GM23338 (cell line): Measurements from ENCODE around the gene KRTAP5-4. TPM values are rescaled to one million over a fixed set of nuclear protein-coding genes. Genes with fewer than 3 reads are reported as not detected.

ENCODE experiments used
- ATAC-seq: fragments of 200-7000 bp; cut with Tn5 transposase; 3 replicates; pipeline ENCODE4 v1.9.1; 2020
- DNase-seq: peaks from one replicate; pipeline ENCODE4 v3.0.0-alpha.2; 2015; ENCODE audit warnings: low spot score
- H2AFZ ChIP-seq: fragments of 200-600 bp; sonication (generic); 2 replicates; pipeline ENCODE4 v1.8.0; 2016; ENCODE audit warnings: antibody characterized with exemption, mild to moderate bottlenecking, moderate library complexity
- H3F3A ChIP-seq: fragments of 200-600 bp; sonication (generic); replicated peaks from 2 replicates; pipeline ENCODE4 v1.8.0; 2017; ENCODE audit warnings: antibody characterized with exemption, mixed run types, low read depth
- H3K27ac ChIP-seq: fragments of 200-600 bp; sonication (generic); 2 replicates; pipeline ENCODE4 v1.6.1; 2016; ENCODE audit warnings: low read depth
- H3K27me3 ChIP-seq: fragments of 200-600 bp; sonication (generic); 2 replicates; pipeline ENCODE4 v1.8.0; 2016; ENCODE audit warnings: mild to moderate bottlenecking, mixed run types, moderate library complexity; ENCODE audit not compliant: insufficient read depth
- H3K36me3 ChIP-seq: fragments of 200-600 bp; sonication (generic); 2 replicates; pipeline ENCODE4 v1.8.0; 2016; ENCODE audit warnings: mild to moderate bottlenecking; ENCODE audit not compliant: insufficient read depth
- H3K4me1 ChIP-seq: fragments of 200-600 bp; sonication (generic); 2 replicates; pipeline ENCODE4 v1.8.0; 2016; ENCODE audit warnings: mild to moderate bottlenecking, moderate library complexity; ENCODE audit not compliant: insufficient read depth
- H3K4me2 ChIP-seq: fragments of 200-600 bp; sonication (generic); 2 replicates; pipeline ENCODE4 v1.7.1; 2017; ENCODE audit warnings: mixed run types
- H3K4me3 ChIP-seq: fragments of 200-600 bp; sonication (generic); 2 replicates; pipeline ENCODE4 v1.6.1; 2016; ENCODE audit warnings: mixed run types
- H3K79me2 ChIP-seq: fragments of 200-600 bp; sonication (generic); replicated peaks from 2 replicates; pipeline ENCODE4 v1.8.0; 2017; ENCODE audit warnings: mild to moderate bottlenecking; ENCODE audit not compliant: insufficient read depth
- H3K9me2 ChIP-seq: fragments of 200-600 bp; sonication (generic); 2 replicates; pipeline ENCODE4 v1.8.0; 2017; ENCODE audit not compliant: insufficient read depth
- H4K20me1 ChIP-seq: fragments of 200-600 bp; sonication (generic); replicated peaks from 2 replicates; pipeline ENCODE4 v1.8.0; 2017; ENCODE audit warnings: mild to moderate bottlenecking; ENCODE audit not compliant: insufficient read depth
- H3K27ac Mint-ChIP-seq: 2 replicates; pipeline ENCODE4 v1.8.0; 2020; ENCODE audit warnings: inconsistent platforms, mild to moderate bottlenecking, moderate library complexity, mixed read lengths
- H3K27me3 Mint-ChIP-seq: 3 replicates; pipeline ENCODE4 v1.8.0; 2022; ENCODE audit warnings: low read depth, mild to moderate bottlenecking, moderate library complexity, mixed read lengths, inconsistent platforms; ENCODE audit not compliant: insufficient read depth, poor library complexity
- H3K36me3 Mint-ChIP-seq: 3 replicates; pipeline ENCODE4 v1.8.0; 2021; ENCODE audit warnings: low read depth, mild to moderate bottlenecking, inconsistent platforms, moderate library complexity, mixed read lengths
- H3K4me1 Mint-ChIP-seq: 3 replicates; pipeline ENCODE4 v1.8.0; 2020; ENCODE audit warnings: mild to moderate bottlenecking, inconsistent platforms, mixed read lengths
- H3K4me3 Mint-ChIP-seq: 3 replicates; pipeline ENCODE4 v1.8.0; 2021; ENCODE audit warnings: moderate library complexity, mild to moderate bottlenecking, inconsistent platforms, mixed read lengths
- H3K9me3 Mint-ChIP-seq: 3 replicates; pipeline ENCODE4 v1.8.0; 2020; ENCODE audit warnings: moderate library complexity, mild to moderate bottlenecking, inconsistent platforms, mixed read lengths
- CREB1 ChIP-seq: fragments of 250-450 bp; sonication (Bioruptor Pico); IDR thresholded peaks from 2 replicates; pipeline ENCODE4 v1.5.0; 2020; ENCODE audit warnings: low read depth, mild to moderate bottlenecking, moderate library complexity
- EZH2 ChIP-seq: fragments of 200-600 bp; sonication (generic); IDR thresholded peaks from one replicate; pipeline ENCODE4 v1.8.0; 2017; ENCODE audit warnings: antibody characterized with exemption, mild to moderate bottlenecking, low read depth; ENCODE audit not compliant: unreplicated experiment
- EZH2phosphoT487 ChIP-seq: fragments of 200-600 bp; sonication (generic); IDR thresholded peaks from one replicate; pipeline ENCODE4 v1.8.1; 2018; ENCODE audit warnings: antibody characterized with exemption; ENCODE audit not compliant: unreplicated experiment
- JUNB ChIP-seq: IDR thresholded peaks from one replicate; pipeline ENCODE4 v1.6.1; 2016; ENCODE audit warnings: antibody characterized with exemption; ENCODE audit not compliant: unreplicated experiment
- NANOG ChIP-seq: IDR thresholded peaks from 2 replicates; pipeline ENCODE4 v1.6.1; 2016; ENCODE audit warnings: antibody characterized with exemption, borderline replicate concordance
- POLR2AphosphoS5 ChIP-seq: IDR thresholded peaks from 2 replicates; pipeline ENCODE4 v1.6.1; 2016; ENCODE audit warnings: antibody characterized with exemption, low read depth
- REST ChIP-seq: IDR thresholded peaks from one replicate; pipeline ENCODE4 v1.6.1; 2018; ENCODE audit warnings: antibody characterized with exemption; ENCODE audit not compliant: unreplicated experiment
- STAT1 ChIP-seq: IDR thresholded peaks from one replicate; pipeline ENCODE4 v1.6.1; 2016; ENCODE audit warnings: antibody characterized with exemption; ENCODE audit not compliant: unreplicated experiment
- ZNF114 ChIP-seq: fragments of 250-450 bp; sonication (Bioruptor Pico); IDR thresholded peaks from 2 replicates; pipeline ENCODE4 v1.5.0; 2020; ENCODE audit warnings: mild to moderate bottlenecking, moderate library complexity
- ZNF331 ChIP-seq: fragments of 250-450 bp; sonication (Bioruptor Pico); IDR thresholded peaks from 2 replicates; pipeline ENCODE4 v1.5.0; 2020; ENCODE audit warnings: low read depth, mild to moderate bottlenecking, moderate library complexity
- ZNF462 ChIP-seq: fragments of 250-450 bp; sonication (Bioruptor Pico); IDR thresholded peaks from 2 replicates; pipeline ENCODE4 v1.5.0; 2020; ENCODE audit warnings: mild to moderate bottlenecking, moderate library complexity
- polyA plus RNA-seq: library from polyadenylated mRNA; unstranded; fragments of >200 nt; fragmentation: Nextera tagmentation; extraction: Ambion mirVana; gene quantifications from 2 replicates; pipeline ENCODE4 v1.2.1, GENCODE V29; 2016
- total RNA-seq: library from RNA; depleted of rRNA; stranded (reverse); fragments of >200 nt; shearing (Covaris generic); gene quantifications from 2 replicates; pipeline ENCODE4 v1.2.3, GENCODE V29; 2014
- TF ChIP-seq, protein P1 (sequence below), 2 experiments: fragments of 200-600 bp in 1 of 2; sonication (generic) in 1 of 2; conservative IDR thresholded peaks; 2 replicates each; pipeline versions ENCODE4 v1.5.1 to v1.6.1; 2016 to 2017; ENCODE audit warnings: antibody characterized with exemption in 2 of 2, low read depth in 2 of 2, mild to moderate bottlenecking in 2 of 2, moderate library complexity in 1 of 2
- TF ChIP-seq, protein P2 (sequence below): IDR thresholded peaks from 2 replicates; pipeline ENCODE4 v1.6.1; 2016; ENCODE audit warnings: antibody characterized with exemption

The KRTAP5-4 gene
- total and polyA plus RNA-seq, 2 experiments from 2014 or later, result not detected

DNA sequence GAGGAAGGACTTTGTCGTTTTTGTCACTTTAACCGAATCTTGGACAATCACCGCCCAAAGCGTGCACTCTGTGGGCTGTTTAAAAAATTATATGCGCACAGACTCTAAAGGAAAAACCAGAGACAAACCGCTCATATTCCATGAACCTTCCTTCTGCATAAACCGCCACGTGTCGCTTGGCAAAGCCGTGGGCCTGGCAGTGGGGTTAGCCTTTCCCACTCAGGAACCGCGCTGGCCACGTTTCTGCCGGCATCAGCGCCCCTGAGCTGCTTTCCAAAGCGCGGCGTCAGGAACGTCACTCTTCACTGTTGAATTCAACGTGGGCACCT, 30.5 kb upstream of the KRTAP5-4 start (continued):
- no peak for TF ChIP-seq REST

DNA sequence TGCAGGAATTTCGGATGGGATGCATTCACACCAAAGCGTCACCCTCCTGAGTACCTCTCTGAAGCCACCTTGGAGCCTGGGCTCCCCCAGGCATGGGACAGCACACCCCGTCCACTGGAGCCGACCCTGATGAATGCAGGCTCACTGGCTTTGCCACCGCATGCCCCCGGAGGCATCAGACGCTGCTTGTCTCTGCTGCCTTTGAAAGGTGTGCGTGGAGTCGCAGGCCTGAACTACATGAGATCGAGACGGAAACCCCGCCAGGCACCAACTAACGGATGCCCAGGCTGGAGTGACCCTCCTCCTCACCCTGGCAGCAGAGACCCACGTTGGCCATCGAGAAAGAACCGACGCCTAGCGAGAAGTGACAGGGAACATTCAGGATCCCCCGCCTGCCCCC, 30.1 kb upstream of the KRTAP5-4 start:
- Mint-ChIP-seq H3K27ac (no peak overlapping the region), H3K4me1 (peaks cover 6% of the 10 kb centered on the region; the same call in 2 of the 3 replicates), H3K4me3 (no peak overlapping the region), H3K27me3 (peaks cover 2% of the 10 kb centered on the region), H3K36me3 (no peaks in the 10 kb centered on the region), H3K9me3 (no peaks in the 10 kb centered on the region; the same call in 2 of the 3 replicates)
- H3F3A ChIP-seq, result no peaks in the 10 kb centered on the region
- no peaks in the 10 kb centered on the region for H3K79me2 ChIP-seq
- H2AFZ ChIP-seq, result no peak overlapping the region
- H3K4me2 ChIP-seq, result no peak overlapping the region
- no peaks in the 10 kb centered on the region for H3K36me3 ChIP-seq
- ATAC-seq (no peak), DNase-seq (no peak)
- no peak overlapping the region for H3K4me3 ChIP-seq
- H3K27me3 ChIP-seq, result no peaks in the 10 kb centered on the region
- no peaks in the 10 kb centered on the region for H3K4me1 ChIP-seq
- no peak overlapping the region for H3K27ac ChIP-seq
- H4K20me1 ChIP-seq, result no peaks in the 10 kb centered on the region
- H3K9me2 ChIP-seq, result no peaks in the 10 kb centered on the region
- TF ChIP-seq JUNB, result no peak
- no peak for TF ChIP-seq ZNF462 (CRISPR knock-in tag)
- no peak for TF ChIP-seq ZNF114
- TF ChIP-seq POLR2AphosphoS5, result no peak
- TF ChIP-seq EZH2, result no peak
- TF ChIP-seq, protein P1, sequence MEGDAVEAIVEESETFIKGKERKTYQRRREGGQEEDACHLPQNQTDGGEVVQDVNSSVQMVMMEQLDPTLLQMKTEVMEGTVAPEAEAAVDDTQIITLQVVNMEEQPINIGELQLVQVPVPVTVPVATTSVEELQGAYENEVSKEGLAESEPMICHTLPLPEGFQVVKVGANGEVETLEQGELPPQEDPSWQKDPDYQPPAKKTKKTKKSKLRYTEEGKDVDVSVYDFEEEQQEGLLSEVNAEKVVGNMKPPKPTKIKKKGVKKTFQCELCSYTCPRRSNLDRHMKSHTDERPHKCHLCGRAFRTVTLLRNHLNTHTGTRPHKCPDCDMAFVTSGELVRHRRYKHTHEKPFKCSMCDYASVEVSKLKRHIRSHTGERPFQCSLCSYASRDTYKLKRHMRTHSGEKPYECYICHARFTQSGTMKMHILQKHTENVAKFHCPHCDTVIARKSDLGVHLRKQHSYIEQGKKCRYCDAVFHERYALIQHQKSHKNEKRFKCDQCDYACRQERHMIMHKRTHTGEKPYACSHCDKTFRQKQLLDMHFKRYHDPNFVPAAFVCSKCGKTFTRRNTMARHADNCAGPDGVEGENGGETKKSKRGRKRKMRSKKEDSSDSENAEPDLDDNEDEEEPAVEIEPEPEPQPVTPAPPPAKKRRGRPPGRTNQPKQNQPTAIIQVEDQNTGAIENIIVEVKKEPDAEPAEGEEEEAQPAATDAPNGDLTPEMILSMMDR (conservative IDR thresholded peaks at IDR 0.05; ENCODE audit: low read depth in 2 of 2), result no peak
- TF ChIP-seq CREB1, result no peak
- no peak for TF ChIP-seq STAT1
- TF ChIP-seq NANOG, result no peak
- no peak for TF ChIP-seq ZNF331
- TF ChIP-seq, protein P2, sequence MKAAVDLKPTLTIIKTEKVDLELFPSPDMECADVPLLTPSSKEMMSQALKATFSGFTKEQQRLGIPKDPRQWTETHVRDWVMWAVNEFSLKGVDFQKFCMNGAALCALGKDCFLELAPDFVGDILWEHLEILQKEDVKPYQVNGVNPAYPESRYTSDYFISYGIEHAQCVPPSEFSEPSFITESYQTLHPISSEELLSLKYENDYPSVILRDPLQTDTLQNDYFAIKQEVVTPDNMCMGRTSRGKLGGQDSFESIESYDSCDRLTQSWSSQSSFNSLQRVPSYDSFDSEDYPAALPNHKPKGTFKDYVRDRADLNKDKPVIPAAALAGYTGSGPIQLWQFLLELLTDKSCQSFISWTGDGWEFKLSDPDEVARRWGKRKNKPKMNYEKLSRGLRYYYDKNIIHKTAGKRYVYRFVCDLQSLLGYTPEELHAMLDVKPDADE, result no peak
- TF ChIP-seq EZH2phosphoT487, result no peak
